ENCODE results near the gene BMP3.

BMP3 gene

GRCh38 chr4:81040012-81040659, 9.6 kb downstream of the BMP3 start:
- DNase-seq (ENCODE audit: low read depth in 2 of 2, low spot score in 1 of 2), result no peak

- no peak for DNase-seq (ENCODE audit: low read depth in 2 of 2, low spot score in 1 of 2)
Measured at GRCh38 chr4:81042578-81043365, 12.3 kb downstream of the BMP3 start.

- no peak for DNase-seq (ENCODE audit: low read depth in 2 of 2, low spot score in 1 of 2)
Measured at GRCh38 chr4:81049330-81049729, 18.8 kb downstream of the BMP3 start.

GRCh38 chr4:81049907-81050306, 19.4 kb downstream of the BMP3 start:
- no peak for DNase-seq (ENCODE audit: low read depth in 2 of 2, low spot score in 1 of 2)

- DNase-seq (ENCODE audit: low read depth in 2 of 2, low spot score in 1 of 2), result peak in 1 of 2 donors; percentile 14
Measured at GRCh38 chr4:81052119-81053068, 21.9 kb downstream of the BMP3 start.

- DNase-seq (ENCODE audit: low read depth in 2 of 2, low spot score in 1 of 2), result no peak
Measured at GRCh38 chr4:81058621-81059020, 28.1 kb downstream of the BMP3 start.

GRCh38 chr4:81060587-81061343, 30.3 kb downstream of the BMP3 start:
- no peak for DNase-seq (ENCODE audit: low read depth in 2 of 2, low spot score in 1 of 2)

GRCh38 chr4:81061344-81061730, 30.8 kb downstream of the BMP3 start:
- no peak for DNase-seq (ENCODE audit: low read depth in 2 of 2, low spot score in 1 of 2)

GRCh38 chr4:81062001-81062400, 31.5 kb downstream of the BMP3 start:
- DNase-seq (ENCODE audit: low read depth in 2 of 2, low spot score in 1 of 2), result no peak

- no peak for DNase-seq (ENCODE audit: low read depth in 2 of 2, low spot score in 1 of 2)
Measured at GRCh38 chr4:81065446-81065845, 34.9 kb downstream of the BMP3 start.

GRCh38 chr4:81069706-81070331, 39.3 kb downstream of the BMP3 start:
- DNase-seq (ENCODE audit: low read depth in 2 of 2, low spot score in 1 of 2), result peak in 1 of 2 donors; percentile 10

GRCh38 chr4:81071013-81071412, 40.5 kb downstream of the BMP3 start:
- no peak for DNase-seq (ENCODE audit: low read depth in 2 of 2, low spot score in 1 of 2)

GRCh38 chr4:81081156-81081555, 50.6 kb downstream of the BMP3 start:
- no peak for DNase-seq (ENCODE audit: low read depth in 2 of 2, low spot score in 1 of 2)

GRCh38 chr4:81084029-81084428, 53.5 kb downstream of the BMP3 start:
- no peak for DNase-seq (ENCODE audit: low read depth in 2 of 2, low spot score in 1 of 2)

GRCh38 chr4:81084634-81085033, 54.1 kb downstream of the BMP3 start:
- DNase-seq (ENCODE audit: low read depth in 2 of 2, low spot score in 1 of 2), result no peak

GRCh38 chr4:81085291-81085690, 54.8 kb downstream of the BMP3 start:
- no peak for DNase-seq (ENCODE audit: low read depth in 2 of 2, low spot score in 1 of 2)

- DNase-seq (ENCODE audit: low read depth in 2 of 2, low spot score in 1 of 2), result no peak
Measured at GRCh38 chr4:81085979-81086378, 55.5 kb downstream of the BMP3 start.

- no peak for DNase-seq (ENCODE audit: low read depth in 2 of 2, low spot score in 1 of 2)
Measured at GRCh38 chr4:81093720-81094401, 63.4 kb downstream of the BMP3 start.

- DNase-seq (ENCODE audit: low read depth in 2 of 2, low spot score in 1 of 2), result no peak
Measured at GRCh38 chr4:81095389-81095788, 64.9 kb downstream of the BMP3 start.

GRCh38 chr4:81096566-81096965, 66.1 kb downstream of the BMP3 start:
- DNase-seq (ENCODE audit: low read depth in 2 of 2, low spot score in 1 of 2), result no peak

All from stimulated activated CD8-positive, alpha-beta memory T cell treated with anti-CD3 and anti-CD28 coated beads, Interleukin-4, amount 100 ng/mL, for 4 hours (primary cell).